ENCODE data around the gene BTBD19.
"Not testable (repeated sequence)": the region's sequence is repeated elsewhere in the genome, so short reads cannot be mapped to it uniquely, and the experiment has no call there.

The BTBD19 gene

GRCh38 chr1:44830900-44831304 is 22.6 kb downstream of the BTBD19 start:
- no peaks in the 10 kb centered on the region for H3K36me3 Mint-ChIP-seq (ENCODE audit: low read depth)
- H3K27ac Mint-ChIP-seq, result no peak overlapping the region
- TF ChIP-seq, protein P1, sequence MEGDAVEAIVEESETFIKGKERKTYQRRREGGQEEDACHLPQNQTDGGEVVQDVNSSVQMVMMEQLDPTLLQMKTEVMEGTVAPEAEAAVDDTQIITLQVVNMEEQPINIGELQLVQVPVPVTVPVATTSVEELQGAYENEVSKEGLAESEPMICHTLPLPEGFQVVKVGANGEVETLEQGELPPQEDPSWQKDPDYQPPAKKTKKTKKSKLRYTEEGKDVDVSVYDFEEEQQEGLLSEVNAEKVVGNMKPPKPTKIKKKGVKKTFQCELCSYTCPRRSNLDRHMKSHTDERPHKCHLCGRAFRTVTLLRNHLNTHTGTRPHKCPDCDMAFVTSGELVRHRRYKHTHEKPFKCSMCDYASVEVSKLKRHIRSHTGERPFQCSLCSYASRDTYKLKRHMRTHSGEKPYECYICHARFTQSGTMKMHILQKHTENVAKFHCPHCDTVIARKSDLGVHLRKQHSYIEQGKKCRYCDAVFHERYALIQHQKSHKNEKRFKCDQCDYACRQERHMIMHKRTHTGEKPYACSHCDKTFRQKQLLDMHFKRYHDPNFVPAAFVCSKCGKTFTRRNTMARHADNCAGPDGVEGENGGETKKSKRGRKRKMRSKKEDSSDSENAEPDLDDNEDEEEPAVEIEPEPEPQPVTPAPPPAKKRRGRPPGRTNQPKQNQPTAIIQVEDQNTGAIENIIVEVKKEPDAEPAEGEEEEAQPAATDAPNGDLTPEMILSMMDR (IDR thresholded peaks at IDR 0.05; ENCODE audit: unreplicated experiment in 3 of 3), result no peak
- no peak overlapping the region for H3K4me3 Mint-ChIP-seq
- H3K27me3 Mint-ChIP-seq (ENCODE audit: low read depth), result no peaks in the 10 kb centered on the region
- H3K9me3 Mint-ChIP-seq, result no peaks in the 10 kb centered on the region
- H3K4me1 Mint-ChIP-seq, result peaks cover 10% of the 10 kb centered on the region

DNA sequence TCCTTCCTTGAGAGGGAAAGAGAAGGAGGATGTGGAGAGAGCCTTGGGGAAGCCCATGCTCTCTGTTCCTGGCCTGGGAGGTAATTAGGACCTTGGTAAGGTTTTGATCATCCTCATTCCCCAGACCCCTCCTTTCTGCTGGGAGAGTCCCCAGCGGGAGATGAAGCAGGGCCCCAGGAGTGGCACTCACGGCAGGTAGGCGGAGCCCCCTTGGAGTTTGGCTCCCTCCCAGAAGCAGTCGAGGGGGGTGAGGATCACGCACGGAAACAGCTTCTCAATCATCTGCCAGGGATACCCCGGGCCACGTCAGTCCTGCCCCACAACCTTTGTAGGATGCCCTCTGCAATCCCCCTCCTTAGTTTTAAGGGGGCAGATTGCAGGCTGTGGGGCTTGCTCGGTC is 23.2 kb downstream of the BTBD19 start:
- no peaks in the 10 kb centered on the region for H3K27me3 Mint-ChIP-seq (ENCODE audit: low read depth)
- H3K4me1 Mint-ChIP-seq, result peaks cover 13% of the 10 kb centered on the region
- H3K4me3 Mint-ChIP-seq, result no peak overlapping the region
- no peak overlapping the region for H3K27ac Mint-ChIP-seq
- TF ChIP-seq, protein P1 (IDR thresholded peaks at IDR 0.05; ENCODE audit: unreplicated experiment in 3 of 3), result no peak
- no peaks in the 10 kb centered on the region for H3K9me3 Mint-ChIP-seq
- no peaks in the 10 kb centered on the region for H3K36me3 Mint-ChIP-seq (ENCODE audit: low read depth)

DNA sequence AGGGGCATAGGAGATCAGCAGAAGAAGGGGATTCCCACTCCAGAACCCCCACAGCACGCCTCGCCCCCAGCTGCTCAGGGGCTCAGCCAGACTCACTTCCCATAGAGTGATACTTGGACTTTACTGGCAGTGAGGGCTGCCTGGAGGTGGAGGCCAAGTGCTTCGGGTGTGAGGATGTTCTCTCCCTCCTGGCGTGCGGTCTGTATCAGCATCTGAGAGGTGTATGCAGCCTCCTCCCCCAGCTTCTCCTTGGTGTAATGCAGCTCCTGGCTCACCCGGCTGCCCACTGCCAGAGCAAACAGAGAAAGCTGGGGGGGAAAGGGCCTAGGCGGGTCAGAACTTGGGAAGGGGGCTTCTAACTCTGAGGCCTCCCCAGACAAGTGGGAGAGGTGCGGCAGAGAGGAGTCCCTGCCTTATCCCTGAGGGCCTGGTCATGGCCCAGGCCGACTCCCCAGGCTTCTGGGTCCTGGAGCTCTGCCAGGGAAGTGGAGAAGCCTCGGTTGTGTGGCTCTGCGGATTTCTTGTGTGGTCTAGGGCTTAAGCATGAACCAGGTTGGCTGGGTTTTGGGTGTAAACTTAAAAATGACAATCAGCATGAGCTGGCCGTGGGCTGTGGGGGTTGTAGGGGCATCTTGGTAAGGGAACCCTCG is 23.9 kb downstream of the BTBD19 start:
- Mint-ChIP-seq H3K27ac (peak overlapping the region; percentile 41 to 56 (median 48)), H3K9me3 (no peaks in the 10 kb centered on the region), H3K27me3 (ENCODE audit: low read depth) (no peaks in the 10 kb centered on the region), H3K4me3 (no peak overlapping the region), H3K36me3 (ENCODE audit: low read depth) (no peaks in the 10 kb centered on the region), H3K4me1 (peaks cover 13% of the 10 kb centered on the region)
- TF ChIP-seq, protein P1 (IDR thresholded peaks at IDR 0.05; ENCODE audit: unreplicated experiment in 3 of 3), result no peak

DNA sequence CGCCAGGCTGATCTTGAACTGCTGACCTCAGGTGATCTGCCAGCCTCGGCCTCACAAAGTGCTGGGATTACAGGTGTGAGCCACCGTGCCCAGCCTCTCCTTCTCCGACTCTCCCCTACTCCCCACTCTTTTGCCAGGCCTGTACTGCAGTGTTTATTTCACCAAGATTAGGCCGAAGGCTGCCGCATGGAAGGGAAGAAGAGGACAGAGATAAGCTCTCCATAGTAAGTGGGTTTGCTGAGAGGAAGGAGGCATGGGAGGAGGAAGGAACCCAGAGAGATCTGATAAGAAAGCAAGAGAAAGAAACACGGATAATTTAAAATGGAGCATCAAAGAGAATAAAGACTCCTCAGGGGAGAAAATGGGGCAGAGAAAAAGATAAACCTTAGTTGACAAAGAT is 26.0 kb downstream of the BTBD19 start:
- TF ChIP-seq, protein P1 (IDR thresholded peaks at IDR 0.05; ENCODE audit: unreplicated experiment in 3 of 3), result no peak
- Mint-ChIP-seq H3K27ac (no peak overlapping the region), H3K4me3 (no peak overlapping the region), H3K27me3 (ENCODE audit: low read depth) (no peaks in the 10 kb centered on the region), H3K4me1 (peaks cover 15% of the 10 kb centered on the region), H3K36me3 (ENCODE audit: low read depth) (no peaks in the 10 kb centered on the region), H3K9me3 (no peaks in the 10 kb centered on the region)

DNA sequence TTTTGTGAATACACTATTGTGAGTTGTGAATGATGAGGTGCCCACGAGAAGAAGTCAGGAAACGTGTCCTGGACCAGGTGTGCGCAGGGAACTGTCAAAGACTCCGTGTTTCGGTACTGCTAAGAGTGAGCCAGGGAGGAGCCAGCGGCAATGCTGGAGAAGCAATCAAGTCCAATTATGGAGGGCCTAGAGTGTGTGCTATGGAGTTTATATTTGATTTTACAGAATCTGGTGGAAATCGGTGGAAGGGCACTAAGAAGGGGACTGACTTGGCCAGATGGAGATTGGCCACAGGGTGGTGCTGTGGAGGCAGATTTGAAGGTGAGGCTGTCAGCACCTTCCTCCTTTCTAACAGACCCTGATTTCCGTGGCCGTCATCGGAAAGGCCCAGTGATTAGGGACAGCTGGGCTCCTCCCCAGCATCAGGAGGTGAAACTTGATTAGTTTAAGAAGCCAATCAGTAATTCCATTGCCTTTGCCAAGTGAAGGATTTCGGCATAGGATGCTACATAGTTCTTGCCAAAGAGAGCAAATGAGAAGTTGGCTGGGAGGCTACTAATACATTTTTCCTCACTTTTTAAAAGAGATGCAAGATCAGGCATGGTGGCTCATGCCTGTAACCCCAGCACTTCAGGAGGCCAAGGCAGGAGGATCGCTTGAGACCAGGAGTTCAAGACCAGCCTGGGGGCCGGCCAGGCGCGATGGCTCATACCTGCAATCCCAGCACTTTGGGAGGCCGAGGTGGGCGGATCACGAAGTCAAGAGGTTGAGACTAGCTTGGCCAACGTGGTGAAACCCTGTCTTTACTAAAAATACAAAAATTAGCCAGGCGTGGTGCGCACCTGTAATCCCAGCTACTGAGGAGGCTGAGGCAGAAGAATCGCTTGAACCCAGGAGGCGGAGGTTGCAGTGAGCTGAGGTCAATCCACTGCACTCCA is 27.7 kb downstream of the BTBD19 start:
- Mint-ChIP-seq H3K27me3 (ENCODE audit: low read depth) (no peaks in the 10 kb centered on the region), H3K9me3 (no peaks in the 10 kb centered on the region), H3K4me3 (peak overlapping the region in 1 of 3 experiments; percentile 15), H3K4me1 (peaks cover 20% of the 10 kb centered on the region), H3K36me3 (ENCODE audit: low read depth) (no peaks in the 10 kb centered on the region), H3K27ac (peak overlapping the region; percentile 8 to 90 (median 80))
- TF ChIP-seq, protein P1 (IDR thresholded peaks at IDR 0.05; ENCODE audit: unreplicated experiment in 3 of 3), result peak; percentile 80 to 89 (median 87)

DNA sequence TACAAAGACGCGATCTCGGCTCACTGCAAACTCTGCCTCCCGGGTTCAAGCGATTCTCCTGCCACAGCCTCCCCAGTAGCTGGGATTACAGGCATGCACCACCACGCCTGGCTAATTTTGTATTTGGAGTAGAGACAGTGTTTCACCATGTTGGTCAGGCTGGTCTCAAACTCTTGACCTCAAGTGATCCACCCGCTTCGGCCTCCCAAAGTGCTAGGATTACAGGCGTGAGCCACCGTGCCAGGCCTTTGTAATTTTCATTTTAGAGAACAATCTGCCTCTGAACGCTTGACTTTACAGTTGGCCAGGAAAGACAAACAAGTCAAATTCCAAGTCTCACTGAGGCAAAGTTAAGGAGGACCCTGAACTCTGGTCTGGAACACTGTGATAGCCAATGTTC is 30.0 kb downstream of the BTBD19 start:
- H3K4me3 Mint-ChIP-seq; H3K27ac Mint-ChIP-seq; H3K9me3 Mint-ChIP-seq; H3K27me3 Mint-ChIP-seq (ENCODE audit: low read depth); H3K36me3 Mint-ChIP-seq (ENCODE audit: low read depth): not testable (repeated sequence)
- H3K4me1 Mint-ChIP-seq, result peaks cover 27% of the 10 kb centered on the region
